ENCODE data around the gene UBL7.

Gene UBL7, protein sequence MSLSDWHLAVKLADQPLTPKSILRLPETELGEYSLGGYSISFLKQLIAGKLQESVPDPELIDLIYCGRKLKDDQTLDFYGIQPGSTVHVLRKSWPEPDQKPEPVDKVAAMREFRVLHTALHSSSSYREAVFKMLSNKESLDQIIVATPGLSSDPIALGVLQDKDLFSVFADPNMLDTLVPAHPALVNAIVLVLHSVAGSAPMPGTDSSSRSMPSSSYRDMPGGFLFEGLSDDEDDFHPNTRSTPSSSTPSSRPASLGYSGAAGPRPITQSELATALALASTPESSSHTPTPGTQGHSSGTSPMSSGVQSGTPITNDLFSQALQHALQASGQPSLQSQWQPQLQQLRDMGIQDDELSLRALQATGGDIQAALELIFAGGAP

DNA sequence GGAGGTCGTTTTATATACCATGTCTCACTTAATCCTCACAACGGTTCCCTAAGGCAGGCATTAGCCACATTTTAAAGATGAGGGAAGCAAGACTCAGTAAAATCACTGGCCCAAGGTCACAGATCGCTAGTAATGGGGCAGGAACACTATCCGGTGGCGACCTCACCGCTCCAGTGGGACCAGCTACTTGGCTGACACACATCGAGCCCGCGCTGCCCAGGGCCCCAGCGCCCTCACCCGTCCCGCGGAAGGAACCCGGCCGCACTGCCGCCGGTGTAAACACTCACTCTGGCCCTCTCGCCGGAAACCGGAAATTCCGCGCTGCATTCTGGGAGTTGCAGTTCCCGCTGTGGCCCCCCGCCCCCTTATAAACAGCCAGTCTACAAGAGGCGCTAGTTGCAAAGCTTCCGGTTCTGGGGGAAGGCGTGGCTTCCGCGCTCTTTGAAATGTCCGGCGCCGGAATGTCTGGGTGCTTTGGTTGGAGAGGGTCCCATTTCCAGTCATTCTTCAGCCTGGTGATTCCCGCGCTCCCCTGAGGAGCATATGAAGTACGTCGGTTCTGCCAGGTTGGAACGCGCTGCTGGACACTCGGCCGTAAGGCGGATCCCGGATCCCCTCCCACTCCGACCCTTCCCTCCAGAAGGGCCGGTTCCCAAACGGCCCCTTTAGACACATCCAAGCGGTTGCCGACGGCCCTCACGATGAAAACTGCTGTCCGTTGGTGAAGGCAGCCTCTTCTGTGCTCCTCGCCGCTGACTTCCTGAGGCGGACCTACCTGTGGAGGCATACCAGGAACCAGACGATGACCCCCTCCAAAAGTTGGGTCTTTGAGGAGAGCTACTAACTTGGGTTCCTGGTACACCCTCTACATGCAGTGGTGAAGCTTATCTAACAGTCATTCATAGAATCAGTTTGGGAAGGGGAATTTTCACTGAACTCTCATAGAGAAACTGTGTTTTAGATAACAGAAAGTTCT, at the start of gene UBL7:
UBL7 (minus strand) TSS at position 290 of the 976 bp plus-strand sequence. CDS start 2,293 bp downstream, outside the sequence.
- TF ChIP-seq ZFX (IDR thresholded peaks at IDR 0.05) = peak; percentile 49; the same call in 1 of the 2 replicates
- TF ChIP-seq, protein P1, sequence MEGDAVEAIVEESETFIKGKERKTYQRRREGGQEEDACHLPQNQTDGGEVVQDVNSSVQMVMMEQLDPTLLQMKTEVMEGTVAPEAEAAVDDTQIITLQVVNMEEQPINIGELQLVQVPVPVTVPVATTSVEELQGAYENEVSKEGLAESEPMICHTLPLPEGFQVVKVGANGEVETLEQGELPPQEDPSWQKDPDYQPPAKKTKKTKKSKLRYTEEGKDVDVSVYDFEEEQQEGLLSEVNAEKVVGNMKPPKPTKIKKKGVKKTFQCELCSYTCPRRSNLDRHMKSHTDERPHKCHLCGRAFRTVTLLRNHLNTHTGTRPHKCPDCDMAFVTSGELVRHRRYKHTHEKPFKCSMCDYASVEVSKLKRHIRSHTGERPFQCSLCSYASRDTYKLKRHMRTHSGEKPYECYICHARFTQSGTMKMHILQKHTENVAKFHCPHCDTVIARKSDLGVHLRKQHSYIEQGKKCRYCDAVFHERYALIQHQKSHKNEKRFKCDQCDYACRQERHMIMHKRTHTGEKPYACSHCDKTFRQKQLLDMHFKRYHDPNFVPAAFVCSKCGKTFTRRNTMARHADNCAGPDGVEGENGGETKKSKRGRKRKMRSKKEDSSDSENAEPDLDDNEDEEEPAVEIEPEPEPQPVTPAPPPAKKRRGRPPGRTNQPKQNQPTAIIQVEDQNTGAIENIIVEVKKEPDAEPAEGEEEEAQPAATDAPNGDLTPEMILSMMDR (conservative IDR thresholded peaks at IDR 0.05) = peak; percentile 46
- peak within 1 kb of the TSS; percentile 89 for H3K27ac ChIP-seq

- TF ChIP-seq, protein P1 (conservative IDR thresholded peaks at IDR 0.05) = no peak
- TF ChIP-seq ZFX (IDR thresholded peaks at IDR 0.05) = no peak
These were observed 45.5 kb upstream of the UBL7 start for GRCh38 chr15:74506515-74506840.

GRCh38 chr15:74505837-74506514, 45.0 kb upstream of the UBL7 start:
- no peak overlapping the region for H3K27ac ChIP-seq
- TF ChIP-seq ZFX (IDR thresholded peaks at IDR 0.05) = no peak

More at GRCh38 chr15:74506515-74506840, 45.5 kb upstream of the UBL7 start:
- H3K27ac ChIP-seq = no peak overlapping the region

GRCh38 chr15:74504836-74505235, 43.9 kb upstream of the UBL7 start:
- no peak for TF ChIP-seq ZFX (IDR thresholded peaks at IDR 0.05)
- TF ChIP-seq, protein P1 (conservative IDR thresholded peaks at IDR 0.05) = no peak

GRCh38 chr15:74504418-74504817, 43.5 kb upstream of the UBL7 start:
- no peak overlapping the region for H3K27ac ChIP-seq
- no peak for TF ChIP-seq ZFX (IDR thresholded peaks at IDR 0.05)
- TF ChIP-seq, protein P1 (conservative IDR thresholded peaks at IDR 0.05) = no peak

More at GRCh38 chr15:74504836-74505235, 43.9 kb upstream of the UBL7 start:
- no peak overlapping the region for H3K27ac ChIP-seq

DNA sequence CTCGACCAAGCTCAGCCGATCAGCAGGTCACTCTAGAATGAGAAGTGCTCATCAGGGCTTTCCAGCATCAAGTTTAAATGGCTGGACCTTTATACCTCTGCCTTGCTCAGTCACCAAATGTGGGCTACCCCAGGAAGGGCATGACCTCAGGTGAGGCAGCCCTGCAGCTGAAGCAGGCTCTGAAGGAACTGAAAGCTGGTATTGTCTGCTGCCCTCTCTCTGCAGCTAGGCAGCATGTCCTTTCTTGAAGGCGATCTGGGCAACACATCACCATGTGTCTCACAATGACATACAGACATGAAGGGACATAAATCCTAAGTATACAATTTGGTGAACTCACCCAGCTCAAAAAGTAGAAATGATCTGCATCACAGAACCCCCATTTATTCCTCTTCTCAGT, 41.3 kb upstream of the UBL7 start:
- H3K27ac ChIP-seq = no peak overlapping the region
- TF ChIP-seq ZFX (IDR thresholded peaks at IDR 0.05) = no peak
- TF ChIP-seq, protein P1 (conservative IDR thresholded peaks at IDR 0.05) = no peak

GRCh38 chr15:74500401-74500800, 39.4 kb upstream of the UBL7 start:
- H3K27ac ChIP-seq = no peak overlapping the region
- no peak for TF ChIP-seq ZFX (IDR thresholded peaks at IDR 0.05)
- TF ChIP-seq, protein P1 (conservative IDR thresholded peaks at IDR 0.05) = no peak
